HepG2 (cell line): ENCODE measurements around the gene STUB1. TPM values are rescaled to one million over a fixed set of nuclear protein-coding genes. Genes with fewer than 3 reads are reported as not detected.

ENCODE experiments used
- KIAA2018 ChIP-seq: sonication (generic); formaldehyde crosslinking; IDR thresholded peaks from 2 replicates; pipeline ENCODE4 v1.5.0; 2020; ENCODE audit warnings: mild to moderate bottlenecking, missing genetic modification reagents, borderline replicate concordance
- MXD1 ChIP-seq: sonication (generic); formaldehyde crosslinking; IDR thresholded peaks from 2 replicates; pipeline ENCODE4 v1.4.0; 2020; ENCODE audit warnings: mild to moderate bottlenecking, missing genetic modification reagents
- RBM22 ChIP-seq: fragments of 200-400 bp; formaldehyde crosslinking; optimal IDR thresholded peaks from 2 replicates; pipeline ENCODE3; 2017; ENCODE audit warnings: mild to moderate bottlenecking, low read length, moderate library complexity
- ZBTB20 ChIP-seq: sonication (generic); formaldehyde crosslinking; IDR thresholded peaks from 2 replicates; pipeline ENCODE4 v1.8.1; 2023; ENCODE audit warnings: missing genetic modification reagents, low read depth, mild to moderate bottlenecking, borderline replicate concordance
- polyA plus RNA-seq, 8 experiments: library from polyadenylated mRNA; depleted of rRNA in 3 of 8; stranded (reverse) in 7 of 8; unstranded in 1 of 8; fragments of >200 nt; fragmentation: Illumina TruSeq in 4 of 8; extraction: Trizol in 4 of 8; gene quantifications; 2 replicates each; pipeline versions ENCODE4 v1.2.1 to v1.2.3, GENCODE V29; 2011 to 2016; ENCODE audit warnings: low read depth in 4 of 8, missing spikeins in 1 of 8, mixed read lengths in 1 of 8; ENCODE audit not compliant: insufficient read depth in 1 of 8
- total RNA-seq, 5 experiments: library from RNA; depleted of rRNA; stranded (reverse); fragments of >200 nt; fragmentation: Illumina TruSeq; extraction: Trizol; gene quantifications; 2 replicates each; pipeline ENCODE4 v1.2.3, GENCODE V29; 2016; ENCODE audit warnings: low read depth in 1 of 5

The STUB1 gene
- total and polyA plus RNA-seq, 2 of the 13 experiments (the other 11 are each of a cell fraction or from before 2014, with no cell fraction given) = 52.9 to 78.2 TPM

DNA sequence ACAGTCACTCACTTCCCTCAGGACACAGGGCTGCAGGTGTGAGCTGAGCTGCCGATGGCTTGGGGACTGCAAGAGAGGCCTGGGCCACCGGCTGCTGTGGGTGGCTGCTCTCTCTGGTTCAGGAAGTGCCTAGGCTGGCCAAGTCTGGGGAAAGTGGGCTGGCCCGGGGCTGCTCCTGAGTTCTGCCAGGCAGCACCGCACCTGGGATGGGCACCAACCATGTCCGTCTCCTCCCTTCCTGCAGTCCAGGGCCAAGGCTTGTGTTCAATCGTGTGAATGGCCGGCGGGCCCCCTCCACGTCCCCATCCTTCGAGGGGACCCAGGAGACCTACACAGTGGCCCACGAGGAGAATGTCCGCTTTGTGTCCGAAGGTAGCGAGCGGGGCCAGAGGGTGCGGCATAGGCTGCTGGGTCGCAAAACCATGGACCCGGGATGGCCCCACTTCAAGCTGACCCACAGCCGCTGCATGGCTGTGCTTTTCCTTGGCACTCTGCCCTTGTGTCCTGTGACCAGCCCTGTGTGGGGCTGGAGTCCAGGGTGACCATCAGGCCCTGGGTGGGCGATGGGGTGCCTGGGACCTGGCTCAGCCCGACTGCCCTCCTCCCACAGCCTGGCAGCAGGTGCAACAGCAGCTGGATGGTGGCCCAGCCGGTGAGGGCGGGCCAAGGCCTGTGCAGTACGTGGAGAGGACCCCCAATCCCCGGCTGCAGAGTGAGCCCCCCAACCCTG is 32.9 kb upstream of the STUB1 start (continued):
- TF ChIP-seq KIAA2018 (CRISPR knock-in tag) (no peak), ZBTB20 (CRISPR knock-in tag) (no peak), MXD1 (CRISPR knock-in tag) (no peak), RBM22 (peak; percentile 80)
